ENCODE results near the gene PRKD1. TPM values are rescaled to one million over a fixed set of nuclear protein-coding genes. Genes with fewer than 3 reads are reported as not detected.

The PRKD1 gene
- total and polyA plus RNA-seq, 2 experiments from 2014 or later = 7.5 to 16.5 TPM

GRCh38 chr14:29953501-29953900 is 25.9 kb upstream of the PRKD1 start:
- H3K27me3 ChIP-seq = no peaks in the 10 kb centered on the region
- TF ChIP-seq CTCF (IDR thresholded peaks at IDR 0.05; ENCODE audit: poor library complexity) = no peak
- TF ChIP-seq EZH2 (IDR thresholded peaks at IDR 0.05; ENCODE audit: borderline replicate concordance) = no peak
- TF ChIP-seq EZH2phosphoT487 (IDR thresholded peaks at IDR 0.05; ENCODE audit: low read depth, severe bottlenecking, unreplicated experiment) = no peak
- H3K79me2 ChIP-seq = no peaks in the 10 kb centered on the region
- no peaks in the 10 kb centered on the region for H3K9me2 ChIP-seq (replicated peaks; ENCODE audit: insufficient read depth)
- H3K9me3 ChIP-seq (ENCODE audit: low read depth) = no peaks in the 10 kb centered on the region
- H3K27ac ChIP-seq = no peak overlapping the region
- H3K36me3 ChIP-seq (replicated peaks; ENCODE audit: insufficient read depth, low read depth) = no peaks in the 10 kb centered on the region
- no peaks in the 10 kb centered on the region for H4K20me1 ChIP-seq (ENCODE audit: insufficient read depth, poor library complexity, severe bottlenecking)
- no peak overlapping the region for H2AFZ ChIP-seq
- H3K4me2 ChIP-seq = no peak overlapping the region
- WGBS (ENCODE audit: low lambda C conversion rate, missing lambda C conversion rate) = 85% methylated on average over 6 of the region's 6 CpGs
- H3K4me1 ChIP-seq (ENCODE audit: insufficient read depth) = no peaks in the 10 kb centered on the region
- no peak for DNase-seq (ENCODE audit: low spot score)
- no peak overlapping the region for H3K4me3 ChIP-seq

GRCh38 chr14:29944091-29944490 is 16.4 kb upstream of the PRKD1 start:
- Histone ChIP-seq H4K20me1 (ENCODE audit: insufficient read depth, poor library complexity, severe bottlenecking) (no peaks in the 10 kb centered on the region), H3K9me2 (replicated peaks; ENCODE audit: insufficient read depth) (no peaks in the 10 kb centered on the region), H3K9me3 (ENCODE audit: low read depth) (no peaks in the 10 kb centered on the region), H3K79me2 (no peaks in the 10 kb centered on the region), H3K4me1 (ENCODE audit: insufficient read depth) (peaks cover 6% of the 10 kb centered on the region), H3K36me3 (replicated peaks; ENCODE audit: insufficient read depth, low read depth) (no peaks in the 10 kb centered on the region), H3K27me3 (no peaks in the 10 kb centered on the region), H3K4me3 (no peak overlapping the region), H3K27ac (peak overlapping the region; percentile 68), H3K4me2 (no peak overlapping the region), H2AFZ (no peak overlapping the region)
- TF ChIP-seq EZH2phosphoT487 (IDR thresholded peaks at IDR 0.05; ENCODE audit: low read depth, severe bottlenecking, unreplicated experiment) = no peak
- TF ChIP-seq EZH2 (IDR thresholded peaks at IDR 0.05; ENCODE audit: borderline replicate concordance) = no peak
- no peak for TF ChIP-seq CTCF (IDR thresholded peaks at IDR 0.05; ENCODE audit: poor library complexity)
- peak; percentile 43 for DNase-seq (ENCODE audit: low spot score)

GRCh38 chr14:29941401-29941800 is 13.8 kb upstream of the PRKD1 start:
- Histone ChIP-seq H2AFZ (no peak overlapping the region), H3K27ac (no peak overlapping the region), H3K27me3 (no peaks in the 10 kb centered on the region), H4K20me1 (ENCODE audit: insufficient read depth, poor library complexity, severe bottlenecking) (no peaks in the 10 kb centered on the region), H3K4me1 (ENCODE audit: insufficient read depth) (peaks cover 6% of the 10 kb centered on the region), H3K9me2 (replicated peaks; ENCODE audit: insufficient read depth) (no peaks in the 10 kb centered on the region), H3K36me3 (replicated peaks; ENCODE audit: insufficient read depth, low read depth) (no peaks in the 10 kb centered on the region), H3K4me3 (no peak overlapping the region), H3K4me2 (no peak overlapping the region), H3K9me3 (ENCODE audit: low read depth) (no peaks in the 10 kb centered on the region), H3K79me2 (no peaks in the 10 kb centered on the region)
- DNase-seq (ENCODE audit: low spot score) = no peak
- 75% methylated on average over 2 of the region's 2 CpGs for WGBS (ENCODE audit: low lambda C conversion rate, missing lambda C conversion rate)
- TF ChIP-seq EZH2 (IDR thresholded peaks at IDR 0.05; ENCODE audit: borderline replicate concordance) (no peak), CTCF (IDR thresholded peaks at IDR 0.05; ENCODE audit: poor library complexity) (no peak), EZH2phosphoT487 (IDR thresholded peaks at IDR 0.05; ENCODE audit: low read depth, severe bottlenecking, unreplicated experiment) (no peak)

- no peaks in the 10 kb centered on the region for H3K79me2 ChIP-seq
- peaks cover 6% of the 10 kb centered on the region for H3K4me1 ChIP-seq (ENCODE audit: insufficient read depth)
- no peak overlapping the region for H2AFZ ChIP-seq
- no peak for TF ChIP-seq EZH2phosphoT487 (IDR thresholded peaks at IDR 0.05; ENCODE audit: low read depth, severe bottlenecking, unreplicated experiment)
- H4K20me1 ChIP-seq (ENCODE audit: insufficient read depth, poor library complexity, severe bottlenecking) = no peaks in the 10 kb centered on the region
- no peaks in the 10 kb centered on the region for H3K27me3 ChIP-seq
- 83% methylated on average over 3 of the region's 3 CpGs for WGBS (ENCODE audit: low lambda C conversion rate, missing lambda C conversion rate)
- DNase-seq (ENCODE audit: low spot score) = no peak
- H3K4me3 ChIP-seq = no peak overlapping the region
- no peak overlapping the region for H3K27ac ChIP-seq
- no peaks in the 10 kb centered on the region for H3K9me2 ChIP-seq (replicated peaks; ENCODE audit: insufficient read depth)
- H3K36me3 ChIP-seq (replicated peaks; ENCODE audit: insufficient read depth, low read depth) = no peaks in the 10 kb centered on the region
- no peak overlapping the region for H3K4me2 ChIP-seq
- H3K9me3 ChIP-seq (ENCODE audit: low read depth) = no peaks in the 10 kb centered on the region
These were observed 12.8 kb upstream of the PRKD1 start for GRCh38 chr14:29940482-29940881.

Measured in hepatocyte (in vitro differentiated cells).